ENCODE measurements around the gene CFAP46.

- TF ChIP-seq CTCF (IDR thresholded peaks at IDR 0.05) (no peak), POLR2A (IDR thresholded peaks at IDR 0.05) (no peak), POLR2AphosphoS5 (IDR thresholded peaks at IDR 0.05) (no peak), EP300 (IDR thresholded peaks at IDR 0.05) (no peak)
Measured at GRCh38 chr10:132974249-132974796, 32.0 kb upstream of the CFAP46 start.

Data from upper lobe of left lung (tissue), 4 donors.